GM12891 (cell line): ENCODE data around the gene ZFYVE21.

Experiments
- POLR2A ChIP-seq: IDR thresholded peaks from 2 replicates; pipeline ENCODE4 v1.6.1; 2011; ENCODE audit warnings: low read depth, low read length, control low read depth
- POLR2AphosphoS5 ChIP-seq: IDR thresholded peaks from 2 replicates; pipeline ENCODE4 v1.6.1; 2011; ENCODE audit warnings: low read depth, low read length, control low read depth
- TAF1 ChIP-seq: IDR thresholded peaks from 2 replicates; pipeline ENCODE4 v1.6.1; 2011; ENCODE audit warnings: low read depth, low read length, control low read depth

DNA sequence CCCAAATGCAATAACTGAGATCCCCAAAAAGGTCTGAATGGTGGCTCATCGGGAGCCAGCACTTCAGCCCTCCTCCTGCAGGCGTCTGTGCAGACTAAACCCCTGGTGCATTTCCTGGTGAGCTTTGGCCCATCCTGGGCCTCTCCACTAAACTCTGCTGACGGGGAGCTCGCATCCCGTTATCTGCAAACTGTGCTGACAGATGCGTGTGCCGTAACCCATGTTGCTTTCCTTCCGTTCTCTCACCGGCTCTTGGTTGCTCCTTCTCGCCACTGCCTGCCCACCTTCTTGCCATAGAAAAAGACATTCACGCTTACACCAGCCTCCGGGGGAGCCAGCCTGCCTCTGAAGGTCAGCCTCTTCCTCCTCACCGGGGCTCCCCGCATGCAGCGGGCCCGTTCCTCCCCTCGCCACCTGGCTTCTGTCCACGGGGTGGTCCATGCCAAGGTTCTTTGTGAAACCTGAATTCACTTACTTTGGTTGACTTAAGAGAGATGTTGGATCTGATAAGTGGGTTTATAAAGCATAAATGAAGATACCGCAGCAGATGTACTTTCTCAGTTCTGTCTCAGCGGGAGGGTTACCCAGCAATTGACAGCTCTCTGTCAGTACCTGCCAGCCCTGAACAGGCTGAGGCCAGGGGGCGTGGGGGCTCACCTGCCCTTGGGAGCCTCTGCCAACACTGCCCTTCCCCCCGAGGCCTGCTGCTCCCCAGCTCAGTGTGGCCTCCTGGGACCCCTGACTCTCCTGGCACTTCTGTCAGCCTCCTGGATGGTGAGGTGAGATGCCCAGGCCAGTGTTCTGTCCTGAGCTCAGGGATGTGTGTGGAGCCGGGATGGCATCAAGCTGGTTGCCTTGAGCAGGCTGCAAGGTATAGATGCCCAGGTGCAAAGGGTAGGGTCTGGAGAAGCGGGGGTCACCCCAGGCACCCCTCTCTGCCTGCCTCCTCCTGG, 14.2 kb downstream of the ZFYVE21 start:
- TF ChIP-seq POLR2A (no peak), TAF1 (no peak), POLR2AphosphoS5 (no peak)
